Measurements from ENCODE around the gene UPF3B.
"Not testable (repeated sequence)": the region's sequence is repeated elsewhere in the genome, so short reads cannot be mapped to it uniquely, and the experiment has no call there.

Gene UPF3B

DNA sequence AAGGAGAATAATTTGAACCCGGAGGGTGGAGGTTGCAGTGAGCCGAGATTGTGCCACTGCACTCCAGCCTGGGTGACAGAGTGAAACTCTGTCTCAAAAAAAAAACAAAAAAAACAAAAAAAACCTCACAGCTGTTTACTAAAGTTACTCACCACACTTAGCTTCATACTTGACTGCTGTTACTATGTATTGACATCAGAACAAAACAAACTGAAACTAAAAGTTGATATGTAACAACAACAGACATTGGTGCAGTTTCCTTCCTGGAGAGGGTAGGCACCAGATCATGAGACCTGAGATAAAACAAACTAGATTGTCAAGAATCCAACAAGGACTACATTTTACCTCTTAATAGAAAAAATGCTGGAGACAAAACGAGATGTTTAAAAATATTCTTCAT lies 31.1 kb downstream of the UPF3B start:
- not testable (repeated sequence) for DNase-seq

DNA sequence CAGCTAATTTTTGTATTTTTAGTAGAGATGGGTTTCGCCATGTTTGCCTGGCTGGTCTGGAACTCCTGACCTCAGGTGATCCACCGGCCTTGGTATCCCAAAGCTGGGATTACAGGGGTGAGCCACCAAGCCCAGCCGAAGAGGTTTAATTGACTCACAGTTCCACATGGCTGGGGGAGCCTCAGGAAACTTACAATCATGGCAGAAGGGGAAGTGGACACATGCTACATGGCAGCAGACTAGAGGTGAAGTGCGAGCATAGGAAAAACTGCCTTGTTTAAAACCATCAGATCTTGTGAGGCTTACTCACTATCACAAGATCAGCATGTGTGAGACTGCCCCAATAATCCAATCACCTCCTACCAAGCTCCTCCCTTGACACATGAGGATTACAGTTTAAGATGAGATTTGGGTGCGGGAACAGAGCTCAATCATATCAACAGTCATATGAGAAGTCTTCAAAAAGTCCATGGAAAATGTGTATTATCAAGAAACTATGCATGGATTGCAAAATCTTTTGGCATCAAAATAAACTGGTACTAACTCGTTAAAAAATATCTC lies 35.6 kb downstream of the UPF3B start:
- DNase-seq, result no peak

DNA sequence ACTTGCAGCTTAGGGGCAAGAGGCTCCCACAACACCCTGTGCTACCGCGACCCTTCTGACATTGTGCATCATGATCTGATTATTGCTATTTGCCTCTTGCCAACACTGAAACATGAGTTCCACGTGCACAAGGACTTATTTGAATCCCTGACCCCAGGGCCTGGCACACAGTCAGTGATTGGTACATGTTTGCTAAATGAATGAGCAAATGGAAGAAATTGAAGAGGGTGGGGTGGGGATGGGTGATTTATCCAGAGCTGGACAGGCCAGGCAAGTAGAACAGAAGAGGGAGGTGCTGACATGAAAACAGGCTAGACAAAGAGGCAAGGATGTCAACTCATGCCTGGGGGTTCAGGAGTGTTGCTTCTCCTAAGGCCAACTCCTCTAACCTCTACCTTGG lies 36.5 kb downstream of the UPF3B start:
- DNase-seq, result no peak

DNA sequence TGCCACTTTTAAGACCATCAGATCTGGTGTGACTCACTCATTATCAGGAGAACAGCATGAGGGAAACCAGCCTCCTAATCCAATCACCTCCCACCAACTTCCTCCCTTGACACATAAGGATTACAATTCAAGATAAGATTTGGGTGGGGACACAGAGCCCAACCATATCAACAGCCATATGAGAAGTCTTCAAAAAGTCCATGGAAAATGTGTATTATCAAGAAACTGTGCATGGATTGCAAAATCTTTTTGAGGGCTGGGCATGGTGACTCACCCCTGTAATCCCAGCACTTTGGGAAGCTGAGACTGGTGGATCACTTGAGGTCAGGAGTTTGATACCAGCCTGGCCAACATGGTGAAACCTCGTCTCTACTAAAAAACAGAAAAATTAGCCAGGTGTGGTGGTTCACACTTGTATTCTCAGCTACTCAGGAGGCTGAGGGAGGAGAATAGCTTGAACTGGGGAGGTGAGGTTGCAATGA lies 43.5 kb downstream of the UPF3B start:
- DNase-seq, result no peak

DNA sequence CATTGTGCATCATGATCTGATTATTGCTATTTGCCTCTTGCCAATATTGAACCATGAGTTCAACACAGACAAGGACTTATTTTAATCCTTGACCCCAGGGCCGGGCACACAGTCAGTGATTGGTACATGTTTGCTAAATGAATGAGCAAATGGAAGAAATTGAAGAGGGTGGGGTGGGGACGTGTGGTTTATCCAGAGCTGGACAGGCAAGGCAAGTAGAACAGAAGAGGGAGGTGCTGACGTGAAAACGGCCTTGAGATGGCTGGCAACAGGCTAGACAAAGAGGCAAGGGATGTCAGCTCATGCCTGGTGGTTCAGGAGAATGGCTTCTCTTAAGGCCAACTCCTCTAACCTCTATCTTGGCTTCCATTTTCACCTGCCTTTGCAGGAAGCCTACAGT lies 44.3 kb downstream of the UPF3B start:
- DNase-seq, result not testable (repeated sequence)

DNA sequence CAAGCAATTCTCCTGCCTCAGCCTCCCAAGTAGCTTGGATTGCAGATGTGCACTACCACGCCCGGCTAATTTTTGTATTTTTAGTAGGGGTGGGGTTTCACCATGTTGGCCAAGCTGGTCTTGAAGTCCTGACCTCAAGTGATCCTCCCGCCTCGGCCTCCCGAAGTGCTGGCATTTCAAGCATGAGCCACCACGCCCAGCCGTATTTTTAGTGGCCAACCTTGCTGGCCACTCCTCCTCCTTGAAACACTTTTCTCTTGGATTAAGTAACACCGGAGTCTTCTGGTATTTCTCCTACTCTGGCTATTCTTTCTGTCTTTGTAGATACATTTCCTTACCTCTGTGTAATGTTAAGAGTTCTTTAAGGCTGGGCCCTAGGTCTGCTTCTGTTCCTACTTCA lies 50.2 kb downstream of the UPF3B start:
- no peak for DNase-seq

DNA sequence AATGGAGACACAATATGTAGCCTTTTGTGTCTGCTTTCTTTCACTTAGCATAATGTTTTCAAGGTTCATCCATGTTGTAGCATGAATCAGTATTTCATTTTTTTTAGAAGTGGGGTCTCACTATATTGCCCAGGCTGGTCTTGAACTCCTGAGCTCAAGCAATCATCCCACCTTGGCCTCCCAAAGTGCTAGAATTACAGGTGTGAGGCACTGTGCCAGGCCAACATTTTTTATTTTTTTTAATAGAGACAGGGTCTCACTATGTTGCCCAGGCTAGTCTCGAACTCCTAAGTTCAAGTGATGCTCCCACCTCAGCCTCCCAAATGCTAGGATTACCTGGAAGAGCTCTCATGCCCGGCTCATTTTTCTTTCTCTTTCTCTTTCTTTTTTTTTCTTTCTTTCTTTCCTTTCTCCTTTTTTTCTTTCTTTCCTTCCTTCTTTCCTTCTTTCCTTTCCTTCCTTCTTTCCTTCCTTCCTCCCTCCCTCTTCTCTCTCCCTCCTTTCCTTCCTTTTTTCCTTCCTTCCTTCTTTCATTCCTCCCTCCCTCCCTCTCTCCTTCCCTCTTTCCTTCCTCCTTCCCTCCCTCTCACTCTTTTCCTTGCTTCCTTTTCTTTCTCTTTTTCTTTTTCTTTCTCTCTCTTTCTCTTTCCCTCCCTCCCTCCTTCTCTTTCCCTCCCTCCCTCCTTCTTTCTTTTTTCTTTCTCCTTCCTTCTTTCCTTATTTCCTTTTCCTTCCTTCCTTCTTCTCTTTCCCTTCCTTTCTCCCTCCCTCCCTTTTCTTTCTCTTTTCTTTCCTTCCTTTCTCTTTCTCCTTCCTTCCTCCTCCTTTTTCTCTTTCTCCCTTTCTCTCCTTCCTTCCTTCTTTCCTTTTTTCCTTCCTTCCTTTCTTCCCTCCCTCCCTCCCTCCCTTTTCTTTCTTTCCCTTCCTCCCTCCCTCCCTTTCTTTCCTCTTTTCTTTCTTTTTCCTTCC lies 51.2 kb downstream of the UPF3B start:
- no peak for DNase-seq

DNA sequence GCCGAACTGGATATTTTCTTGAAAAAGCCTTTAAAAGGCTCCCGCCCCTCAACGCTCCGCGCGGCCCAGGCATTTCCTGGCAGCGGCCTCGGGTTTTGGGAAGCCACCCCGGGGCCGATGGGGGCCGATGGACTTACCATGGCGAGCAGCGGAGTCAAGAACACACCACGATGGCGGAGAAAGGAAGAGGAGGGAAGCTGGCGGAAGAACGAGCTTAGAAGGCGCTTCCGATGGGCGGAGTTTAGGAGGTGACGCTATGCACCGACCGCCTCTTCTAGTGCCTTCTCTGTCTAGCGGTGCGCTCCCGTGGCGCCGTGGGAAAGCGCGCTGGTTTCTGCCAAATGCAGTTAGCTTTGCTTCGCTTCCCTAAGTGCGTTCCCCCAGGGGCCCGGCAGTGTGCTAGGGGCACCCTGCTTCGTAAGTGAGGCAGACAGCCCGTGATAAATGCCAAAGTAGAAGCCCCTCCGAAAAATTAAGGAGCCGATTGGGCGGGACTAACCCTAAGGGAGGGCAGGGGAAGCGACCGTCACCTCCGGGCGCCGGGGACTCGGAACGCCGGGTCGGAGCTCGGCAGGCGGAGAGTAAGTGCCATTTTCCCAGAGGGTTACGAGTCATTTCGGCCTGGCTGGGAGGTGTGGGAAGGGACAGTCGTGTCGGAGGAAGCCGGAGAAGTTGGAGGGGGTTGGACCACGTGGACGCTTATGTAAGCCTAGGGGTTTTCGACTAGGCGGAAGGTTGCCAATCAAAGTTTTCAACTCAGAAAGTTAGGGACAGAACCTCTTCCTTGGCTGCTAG lies 61.1 kb downstream of the UPF3B start, which contains the start of gene RPL39:
TSS of gene RPL39 (minus strand) at position 194 of the 795 bp plus-strand sequence. CDS start at position 140, 54 bp downstream.
- DNase-seq, result peak; percentile 86

DNA sequence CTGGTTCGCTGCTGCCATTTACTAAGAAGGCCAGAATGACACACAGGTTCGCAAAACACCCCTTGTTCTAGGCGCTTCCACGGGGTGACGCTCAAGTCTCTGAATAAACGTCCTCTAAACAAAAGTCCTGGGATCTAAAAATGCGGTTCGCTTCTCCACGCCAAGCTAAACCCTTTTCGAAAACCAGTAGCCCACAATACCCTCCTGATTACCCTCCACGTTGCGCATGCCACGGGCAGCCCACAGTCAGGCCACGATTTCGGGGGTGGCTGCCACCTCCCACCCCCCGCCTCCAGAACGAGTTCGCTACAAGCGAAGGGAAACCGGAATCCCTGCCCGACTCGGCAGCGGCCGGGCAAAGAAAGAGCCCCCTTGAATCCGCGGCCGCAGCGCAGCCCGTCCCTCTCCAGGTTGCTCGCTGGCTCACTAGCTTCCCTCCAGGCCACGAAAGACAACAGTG lies 61.8 kb downstream of the UPF3B start:
- no peak for DNase-seq

DNA sequence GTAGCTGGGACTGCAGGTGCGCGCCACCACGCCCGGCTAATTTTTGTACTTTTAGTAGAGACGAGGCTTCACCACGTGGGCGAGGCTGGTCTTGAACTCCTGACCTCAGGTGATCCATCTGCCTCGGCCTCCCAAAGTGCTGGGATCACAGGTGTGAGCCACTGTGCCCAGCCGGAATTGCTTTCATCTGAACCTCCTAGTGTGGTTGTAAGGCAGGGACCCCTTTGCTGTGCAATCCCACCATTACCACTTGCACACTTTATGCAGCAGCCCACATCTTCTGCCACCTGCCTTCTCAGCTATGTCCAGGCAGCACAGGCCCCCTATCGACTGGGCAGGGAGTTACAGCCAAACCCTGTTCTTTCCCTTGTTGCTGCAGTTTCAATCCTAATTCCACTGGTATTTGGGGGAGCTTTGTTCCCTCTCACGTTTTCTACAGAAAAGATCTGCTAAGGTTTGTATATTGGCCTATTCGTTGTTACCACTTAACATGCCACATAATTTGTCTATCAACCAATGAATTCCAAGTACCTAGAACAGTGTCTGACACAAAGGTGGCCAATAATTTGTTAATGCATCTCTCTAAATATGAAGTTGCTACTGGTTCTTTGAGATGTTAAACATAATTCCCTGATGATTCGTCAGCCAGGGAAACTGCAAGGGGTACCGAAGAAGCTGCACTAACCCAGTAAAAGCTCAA lies 67.9 kb downstream of the UPF3B start:
- no peak for DNase-seq

Measured in NCI-H1105 treated with DMSO at 0.1 percent for 48 hours (cell line).